ENCODE data around the gene C5orf34.

GRCh38 chr5:43553381-43553780 lies 38.4 kb upstream of the C5orf34 start:
- TF ChIP-seq CTCF (IDR thresholded peaks at IDR 0.05; ENCODE audit: low read length) (no peak), EZH2 (optimal IDR thresholded peaks at IDR 0.05; ENCODE audit: low read depth, low read length) (no peak)
